DND-41 (cell line): ENCODE results near the gene PCCB.

ENCODE experiments used
- ATAC-seq: fragments of 200-7000 bp; cut with Tn5 transposase; 3 replicates; pipeline ENCODE4 v1.9.1; 2021; ENCODE audit warnings: low read depth; ENCODE audit not compliant: insufficient read depth
- DNase-seq: peaks from one replicate; pipeline ENCODE4 v3.0.0-alpha.2; 2020
- H2AFZ ChIP-seq: 2 replicates; pipeline ENCODE4 v1.6.0; 2012; ENCODE audit warnings: low read depth, low read length
- H3K27ac ChIP-seq: 2 replicates; pipeline ENCODE4 v1.5.1; 2012; ENCODE audit warnings: low read length, inconsistent platforms
- H3K27me3 ChIP-seq: fragments of 200-600 bp; sonication (generic); 2 replicates; pipeline ENCODE4 v1.6.0; 2012; ENCODE audit warnings: low read length, mild to moderate bottlenecking, inconsistent platforms; ENCODE audit not compliant: insufficient read depth, poor library complexity
- H3K36me3 ChIP-seq: 2 replicates; pipeline ENCODE4 v1.5.1; 2012; ENCODE audit warnings: low read length, inconsistent platforms; ENCODE audit not compliant: insufficient read depth
- H3K4me1 ChIP-seq: 2 replicates; pipeline ENCODE4 v1.5.1; 2012; ENCODE audit warnings: mild to moderate bottlenecking, low read length; ENCODE audit not compliant: insufficient read depth
- H3K4me2 ChIP-seq: 2 replicates; pipeline ENCODE4 v1.6.0; 2012; ENCODE audit warnings: mild to moderate bottlenecking, moderate library complexity, low read length, inconsistent platforms; ENCODE audit not compliant: insufficient read depth
- H3K4me3 ChIP-seq, 2 experiments: fragments of 200-600 bp in 1 of 2; shearing (Covaris generic) in 1 of 2; 2 replicates each; pipeline ENCODE4 v1.5.1; 2012 to 2016; ENCODE audit warnings: inconsistent platforms in 2 of 2, low read length in 2 of 2, mild to moderate bottlenecking in 2 of 2, low read depth in 1 of 2, moderate library complexity in 1 of 2
- H3K79me2 ChIP-seq: 2 replicates; pipeline ENCODE4 v1.6.0; 2012; ENCODE audit warnings: low read length, inconsistent platforms; ENCODE audit not compliant: insufficient read depth
- H3K9ac ChIP-seq: 2 replicates; pipeline ENCODE4 v1.6.0; 2012; ENCODE audit warnings: low read depth, mild to moderate bottlenecking, inconsistent platforms, low read length, moderate library complexity
- H3K9me3 ChIP-seq: 2 replicates; pipeline ENCODE4 v1.5.1; 2012; ENCODE audit warnings: low read length, moderate library complexity, mild to moderate bottlenecking, inconsistent platforms; ENCODE audit not compliant: insufficient read depth, severe bottlenecking
- H4K20me1 ChIP-seq: 2 replicates; pipeline ENCODE4 v1.6.0; 2012; ENCODE audit warnings: low read length; ENCODE audit not compliant: insufficient read depth
- CTCF ChIP-seq: IDR thresholded peaks from 2 replicates; pipeline ENCODE4 v1.5.1; 2012; ENCODE audit warnings: borderline replicate concordance, low read length, moderate library complexity, mild to moderate bottlenecking; ENCODE audit not compliant: poor library complexity, severe bottlenecking; ENCODE audit errors: extremely low read depth
- EZH2 ChIP-seq: IDR thresholded peaks from 3 replicates; pipeline ENCODE4 v1.6.1; 2012; ENCODE audit warnings: borderline replicate concordance, low read depth, mild to moderate bottlenecking, moderate library complexity, low read length, inconsistent platforms; ENCODE audit not compliant: severe bottlenecking

The PCCB gene

GRCh38 chr3:136239094-136239493 lies 11.0 kb upstream of the PCCB start:
- TF ChIP-seq CTCF = no peak
- no peak for TF ChIP-seq EZH2
- Histone ChIP-seq H3K9ac (no peak overlapping the region), H3K27me3 (no peaks in the 10 kb centered on the region), H3K4me3 (no peak overlapping the region), H3K36me3 (no peaks in the 10 kb centered on the region), H4K20me1 (no peaks in the 10 kb centered on the region), H2AFZ (no peak overlapping the region), H3K9me3 (no peaks in the 10 kb centered on the region), H3K4me2 (no peak overlapping the region), H3K79me2 (no peaks in the 10 kb centered on the region), H3K4me1 (no peaks in the 10 kb centered on the region), H3K27ac (no peak overlapping the region)
- DNase-seq = no peak
- ATAC-seq = no peak

DNA sequence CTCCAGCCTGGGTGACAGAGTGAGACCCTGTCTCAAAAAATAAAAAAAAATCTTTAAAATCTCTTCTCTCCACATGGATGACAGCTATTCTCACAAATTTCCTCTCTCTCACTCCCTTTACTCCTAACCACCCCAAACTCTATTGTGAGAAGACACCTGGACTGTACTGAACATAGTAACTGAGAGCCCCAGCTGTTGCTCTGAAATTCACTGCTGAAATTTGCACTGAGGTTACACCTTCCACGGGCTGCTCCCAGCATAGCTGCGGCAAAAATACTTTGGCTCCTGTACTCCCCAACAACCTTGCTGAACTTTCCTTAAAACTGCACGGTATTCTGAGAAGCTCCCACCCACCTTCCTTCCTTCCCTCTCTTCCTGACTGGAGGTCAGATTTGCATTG lies 4.4 kb upstream of the PCCB start:
- Histone ChIP-seq H3K4me2 (no peak overlapping the region), H2AFZ (no peak overlapping the region), H3K27me3 (no peaks in the 10 kb centered on the region), H3K36me3 (no peaks in the 10 kb centered on the region), H3K9me3 (no peaks in the 10 kb centered on the region), H3K27ac (no peak overlapping the region), H3K9ac (no peak overlapping the region), H4K20me1 (no peaks in the 10 kb centered on the region), H3K4me1 (peaks cover 8% of the 10 kb centered on the region), H3K4me3 (no peak overlapping the region), H3K79me2 (peaks cover 8% of the 10 kb centered on the region)
- DNase-seq (no peak), ATAC-seq (no peak)
- TF ChIP-seq CTCF (no peak), EZH2 (no peak)

DNA sequence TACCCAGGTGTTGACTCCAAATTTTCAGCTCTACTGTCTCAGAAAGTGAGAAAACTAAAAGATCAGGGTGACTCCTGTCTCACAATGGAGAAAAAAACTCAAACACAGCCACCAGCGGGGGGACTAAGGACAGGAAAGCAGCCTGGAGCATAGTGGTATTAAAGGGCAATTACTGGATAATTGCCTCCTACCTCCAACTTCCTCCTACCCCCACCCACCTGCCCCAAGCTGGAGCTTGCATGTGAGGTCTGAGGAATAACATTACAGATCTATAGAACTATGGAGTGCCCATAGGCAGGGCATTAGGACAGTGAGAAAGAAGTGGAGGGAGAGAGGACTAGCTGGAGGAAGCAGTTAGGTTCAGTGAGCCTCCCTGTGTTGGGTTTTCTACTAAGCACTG lies 2.7 kb upstream of the PCCB start:
- DNase-seq (no peak), ATAC-seq (no peak)
- H3K79me2 ChIP-seq = peaks cover 26% of the 10 kb centered on the region

More for the DNA sequence above, 2.7 kb upstream of the PCCB start:
- Histone ChIP-seq H3K4me1 (peaks cover 25% of the 10 kb centered on the region), H4K20me1 (no peaks in the 10 kb centered on the region), H3K9me3 (no peaks in the 10 kb centered on the region), H3K4me2 (no peak overlapping the region), H2AFZ (0 out of 2 replicates have a peak overlapping the region, but pooled peaks have one; percentile 31), H3K36me3 (no peaks in the 10 kb centered on the region), H3K9ac (no peak overlapping the region), H3K4me3 (no peak overlapping the region), H3K27me3 (no peaks in the 10 kb centered on the region), H3K27ac (no peak overlapping the region)
- TF ChIP-seq CTCF (no peak), EZH2 (no peak)
